H9 (cell line): ENCODE results near the gene MAN1A2. TPM values are rescaled to one million over a fixed set of nuclear protein-coding genes. Genes with fewer than 3 reads are reported as not detected.

ENCODE experiments used
- DNase-seq: peaks from one replicate; pipeline ENCODE4 v3.0.0-alpha.2; 2017
- H2AFZ ChIP-seq: one replicate; pipeline ENCODE4 v1.6.1; 2013; ENCODE audit warnings: mild to moderate bottlenecking, low read length, control low read depth, moderate library complexity
- H2AK5ac ChIP-seq: 2 replicates; pipeline ENCODE4 v1.6.1; 2013; ENCODE audit warnings: low read length, control low read depth, mixed read lengths; ENCODE audit not compliant: insufficient read length
- H2BK120ac ChIP-seq: one replicate; pipeline ENCODE4 v1.6.1; 2013; ENCODE audit warnings: low read depth, mild to moderate bottlenecking, low read length, control low read depth, inconsistent platforms; ENCODE audit not compliant: poor library complexity, severe bottlenecking
- H2BK12ac ChIP-seq: 2 replicates; pipeline ENCODE4 v1.6.1; 2013; ENCODE audit warnings: low read length, control low read depth, mixed read lengths, low read depth; ENCODE audit not compliant: insufficient read length
- H2BK15ac ChIP-seq: 2 replicates; pipeline ENCODE4 v1.6.1; 2013; ENCODE audit warnings: low read depth, low read length, control low read depth
- H2BK20ac ChIP-seq: one replicate; pipeline ENCODE4 v1.6.1; 2013; ENCODE audit warnings: low read depth, mild to moderate bottlenecking, low read length, control low read depth, inconsistent platforms; ENCODE audit not compliant: poor library complexity, severe bottlenecking
- H2BK5ac ChIP-seq: 2 replicates; pipeline ENCODE4 v1.6.1; 2013; ENCODE audit warnings: low read length, control low read depth, mixed read lengths; ENCODE audit not compliant: insufficient read length
- H3K14ac ChIP-seq: 2 replicates; pipeline ENCODE4 v1.6.1; 2013; ENCODE audit warnings: low read length, control low read depth; ENCODE audit not compliant: insufficient read depth
- H3K18ac ChIP-seq: 2 replicates; pipeline ENCODE4 v1.6.1; 2013; ENCODE audit warnings: low read depth, mild to moderate bottlenecking, mixed read lengths, low read length, control low read depth; ENCODE audit not compliant: insufficient read length
- H3K23ac ChIP-seq: 2 replicates; pipeline ENCODE4 v1.6.1; 2013; ENCODE audit warnings: low read length, control low read depth, mixed read lengths, low read depth; ENCODE audit not compliant: insufficient read length
- H3K23me2 ChIP-seq: 2 replicates; pipeline ENCODE4 v1.6.1; 2013; ENCODE audit warnings: low read depth, mild to moderate bottlenecking, mixed read lengths, low read length, control low read depth; ENCODE audit not compliant: insufficient read length, poor library complexity, severe bottlenecking
- H3K27ac ChIP-seq: 2 replicates; pipeline ENCODE4 v1.5.1; 2013; ENCODE audit warnings: low read length, control low read depth, mixed read lengths, low read depth; ENCODE audit not compliant: insufficient read length
- H3K27me3 ChIP-seq: 2 replicates; pipeline ENCODE4 v1.6.1; 2013; ENCODE audit warnings: low read length, control low read depth, inconsistent platforms; ENCODE audit not compliant: insufficient read depth
- H3K4ac ChIP-seq: 2 replicates; pipeline ENCODE4 v1.6.1; 2013; ENCODE audit warnings: low read depth, mild to moderate bottlenecking, control low read depth, inconsistent platforms, low read length, moderate library complexity
- H3K4me1 ChIP-seq: 2 replicates; pipeline ENCODE4 v1.6.1; 2013; ENCODE audit warnings: low read length, control low read depth, inconsistent platforms; ENCODE audit not compliant: insufficient read depth
- H3K4me2 ChIP-seq: 2 replicates; pipeline ENCODE4 v1.6.1; 2013; ENCODE audit warnings: low read length, control low read depth, mixed read lengths; ENCODE audit not compliant: insufficient read length, insufficient read depth
- H3K56ac ChIP-seq: 2 replicates; pipeline ENCODE4 v1.6.1; 2013; ENCODE audit warnings: low read depth, mild to moderate bottlenecking, mixed read lengths, low read length, control low read depth; ENCODE audit not compliant: insufficient read length
- H3K79me1 ChIP-seq: 2 replicates; pipeline ENCODE4 v1.6.1; 2013; ENCODE audit warnings: low read depth, mild to moderate bottlenecking, moderate library complexity, low read length, control low read depth, inconsistent platforms; ENCODE audit not compliant: insufficient read depth, poor library complexity, severe bottlenecking
- H3K79me2 ChIP-seq: 2 replicates; pipeline ENCODE4 v1.6.1; 2013; ENCODE audit warnings: low read length, control low read depth, inconsistent platforms; ENCODE audit not compliant: insufficient read depth
- H3K9ac ChIP-seq: 2 replicates; pipeline ENCODE4 v1.6.1; 2013; ENCODE audit warnings: low read length, control low read depth, mixed read lengths; ENCODE audit not compliant: insufficient read length; ENCODE audit errors: extremely low read depth
- H3K9me3 ChIP-seq: one replicate; pipeline ENCODE4 v1.6.1; 2013; ENCODE audit warnings: low read depth, low read length, inconsistent platforms; ENCODE audit not compliant: control insufficient read depth
- H3T11ph ChIP-seq: one replicate; pipeline ENCODE4 v1.6.1; 2013; ENCODE audit warnings: mild to moderate bottlenecking, low read length, control low read depth, inconsistent platforms
- H4K20me1 ChIP-seq: one replicate; pipeline ENCODE4 v1.6.1; 2013; ENCODE audit not compliant: control insufficient read depth, insufficient read length, insufficient read depth
- H4K5ac ChIP-seq: 2 replicates; pipeline ENCODE4 v1.6.1; 2013; ENCODE audit warnings: low read depth, mild to moderate bottlenecking, mixed read lengths, low read length, control low read depth; ENCODE audit not compliant: insufficient read length
- H4K8ac ChIP-seq: replicated peaks from 2 replicates; pipeline ENCODE4 v1.6.1; 2013; ENCODE audit warnings: low read length, control low read depth, mixed read lengths, low read depth; ENCODE audit not compliant: insufficient read length
- H4K91ac ChIP-seq: 2 replicates; pipeline ENCODE4 v1.6.1; 2013; ENCODE audit warnings: low read depth, mild to moderate bottlenecking, moderate library complexity, mixed read lengths, low read length, control low read depth; ENCODE audit not compliant: insufficient read length
- H3K27ac Mint-ChIP-seq, 3 experiments: 2 replicates in 2 of 3; 3 replicates in 1 of 3; pipeline ENCODE4 v1.8.0; 2020 to 2021; ENCODE audit warnings: mixed read lengths in 3 of 3, mild to moderate bottlenecking in 1 of 3, moderate library complexity in 1 of 3
- H3K27me3 Mint-ChIP-seq: 2 replicates; pipeline ENCODE4 v1.8.0; 2021; ENCODE audit warnings: low read depth, mild to moderate bottlenecking, moderate library complexity, mixed read lengths
- H3K36me3 Mint-ChIP-seq, 3 experiments: 2 replicates in 2 of 3; 3 replicates in 1 of 3; pipeline ENCODE4 v1.8.0; 2020 to 2021; ENCODE audit warnings: low read depth in 3 of 3, mixed read lengths in 3 of 3; ENCODE audit not compliant: insufficient read depth in 1 of 3
- H3K4me1 Mint-ChIP-seq, 2 experiments: 2 replicates each; pipeline ENCODE4 v1.8.0; 2020; ENCODE audit warnings: mixed read lengths in 2 of 2
- H3K4me3 Mint-ChIP-seq, 2 experiments: 2 replicates in 1 of 2; 3 replicates in 1 of 2; pipeline ENCODE4 v1.8.0; 2020 to 2021; ENCODE audit warnings: mild to moderate bottlenecking in 2 of 2, mixed read lengths in 2 of 2, moderate library complexity in 1 of 2
- H3K9me3 Mint-ChIP-seq, 2 experiments: 2 replicates in 1 of 2; 3 replicates in 1 of 2; pipeline ENCODE4 v1.8.0; 2020; ENCODE audit warnings: mild to moderate bottlenecking in 2 of 2, mixed read lengths in 2 of 2, moderate library complexity in 1 of 2
- WGBS: extraction: QIAGEN DNeasy Blood & Tissue Kit; methylation state at CpG from one replicate; pipeline ENCODE4 v1.1.7; 2013; ENCODE audit warnings: missing lambda C conversion rate, low lambda C conversion rate, mixed read lengths; ENCODE audit not compliant: insufficient read length; ENCODE audit errors: extremely low coverage; 5-methylcytosine and 5-hydroxymethylcytosine counted together
- total RNA-seq: library from RNA; stranded (reverse); gene quantifications from 2 replicates; pipeline ENCODE4 v1.2.1, GENCODE V29; 2021
- TF ChIP-seq, protein P1 (sequence below): fragments of 200-600 bp; sonication (generic); conservative IDR thresholded peaks from 3 replicates; pipeline ENCODE4 v1.8.0; 2021; ENCODE audit warnings: antibody characterized with exemption, mild to moderate bottlenecking

The MAN1A2 gene
- total RNA-seq, 1 experiment from 2014 or later: 24.0 TPM

DNA sequence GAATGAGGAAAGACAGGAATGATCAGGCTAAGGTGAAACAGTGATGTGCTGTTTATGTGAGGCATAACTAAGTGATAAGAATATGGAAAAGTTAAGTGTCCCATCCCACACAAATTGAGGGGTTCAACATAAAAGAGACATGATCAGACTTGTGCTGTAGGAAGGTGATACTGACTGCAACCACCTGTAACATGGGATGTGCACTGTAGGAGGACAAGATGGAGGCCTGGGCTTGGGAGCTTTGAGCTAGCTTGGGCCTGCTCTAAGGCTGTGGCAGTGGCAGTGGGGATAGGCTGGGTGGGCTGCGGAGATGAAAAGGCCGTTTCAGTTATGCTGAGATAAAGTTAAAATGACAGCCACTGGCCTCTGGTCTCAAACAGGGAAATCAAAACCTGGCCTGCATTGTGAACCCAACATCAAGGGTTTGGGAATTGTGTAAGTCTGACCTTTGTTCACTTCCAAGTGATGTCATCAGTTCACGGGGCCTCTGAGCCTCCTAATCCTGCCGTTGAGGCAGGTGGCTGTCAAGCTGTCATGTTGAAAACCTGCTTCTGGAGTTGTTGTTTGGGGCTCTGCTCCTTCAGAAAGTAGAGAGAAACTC is 177.4 kb downstream of the MAN1A2 start:
- Histone ChIP-seq H4K20me1 (no peaks in the 10 kb centered on the region), H4K5ac (no peak overlapping the region), H3K79me2 (no peaks in the 10 kb centered on the region), H3K23ac (no peak overlapping the region), H2AK5ac (no peak overlapping the region), H2BK120ac (no peak overlapping the region), H2BK12ac (no peak overlapping the region), H3K4me2 (no peak overlapping the region), H3K27ac (no peak overlapping the region), H3K9ac (no peak overlapping the region), H2BK5ac (no peak overlapping the region), H4K91ac (no peak overlapping the region), H4K8ac (no peak overlapping the region), H3K79me1 (no peaks in the 10 kb centered on the region), H2AFZ (no peak overlapping the region), H3K14ac (no peak overlapping the region), H3K23me2 (no peaks in the 10 kb centered on the region), H3K4me1 (no peaks in the 10 kb centered on the region; the same call in 1 of the 2 replicates), H2BK20ac (no peak overlapping the region), H2BK15ac (no peak overlapping the region), H3K4ac (no peak overlapping the region), H3K9me3 (no peaks in the 10 kb centered on the region), H3K18ac (no peak overlapping the region), H3T11ph (no peak overlapping the region), H3K27me3 (no peaks in the 10 kb centered on the region), H3K56ac (no peak overlapping the region)
- no CpG with 5 or more reads among the region's 4 CpGs for WGBS
- TF ChIP-seq, protein P1, sequence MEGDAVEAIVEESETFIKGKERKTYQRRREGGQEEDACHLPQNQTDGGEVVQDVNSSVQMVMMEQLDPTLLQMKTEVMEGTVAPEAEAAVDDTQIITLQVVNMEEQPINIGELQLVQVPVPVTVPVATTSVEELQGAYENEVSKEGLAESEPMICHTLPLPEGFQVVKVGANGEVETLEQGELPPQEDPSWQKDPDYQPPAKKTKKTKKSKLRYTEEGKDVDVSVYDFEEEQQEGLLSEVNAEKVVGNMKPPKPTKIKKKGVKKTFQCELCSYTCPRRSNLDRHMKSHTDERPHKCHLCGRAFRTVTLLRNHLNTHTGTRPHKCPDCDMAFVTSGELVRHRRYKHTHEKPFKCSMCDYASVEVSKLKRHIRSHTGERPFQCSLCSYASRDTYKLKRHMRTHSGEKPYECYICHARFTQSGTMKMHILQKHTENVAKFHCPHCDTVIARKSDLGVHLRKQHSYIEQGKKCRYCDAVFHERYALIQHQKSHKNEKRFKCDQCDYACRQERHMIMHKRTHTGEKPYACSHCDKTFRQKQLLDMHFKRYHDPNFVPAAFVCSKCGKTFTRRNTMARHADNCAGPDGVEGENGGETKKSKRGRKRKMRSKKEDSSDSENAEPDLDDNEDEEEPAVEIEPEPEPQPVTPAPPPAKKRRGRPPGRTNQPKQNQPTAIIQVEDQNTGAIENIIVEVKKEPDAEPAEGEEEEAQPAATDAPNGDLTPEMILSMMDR: no peak
- no peak for DNase-seq
- Mint-ChIP-seq H3K4me1 (no peaks in the 10 kb centered on the region), H3K36me3 (no peaks in the 10 kb centered on the region), H3K27me3 (no peaks in the 10 kb centered on the region; the same call in 1 of the 2 replicates), H3K4me3 (no peak overlapping the region), H3K9me3 (no peaks in the 10 kb centered on the region), H3K27ac (peak overlapping the region in 1 of 3 experiments; percentile 31; a peak in 1 of 7 replicates)
